ENCODE measurements around the gene NAA25.

DNA sequence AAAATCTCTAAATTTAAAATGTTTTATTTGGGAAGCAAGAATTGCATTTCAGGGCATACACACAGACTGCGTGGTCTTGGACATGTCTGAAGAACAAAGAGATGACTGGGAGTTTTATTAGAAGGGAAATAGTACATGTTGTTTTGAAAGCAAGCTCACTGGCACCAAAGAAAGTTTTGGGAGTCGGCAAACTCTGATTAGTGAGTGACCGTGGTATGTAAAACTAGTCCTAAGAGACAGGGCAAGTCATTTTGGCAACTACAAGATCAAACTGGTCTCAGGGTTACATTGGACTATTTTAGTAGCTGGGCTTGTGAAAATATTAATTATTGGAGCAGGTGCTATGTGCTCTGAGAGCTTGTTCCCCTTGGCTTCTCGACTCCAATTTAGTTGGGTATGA lies 110.6 kb downstream of the NAA25 start:
- TF ChIP-seq CTCF (IDR thresholded peaks at IDR 0.05) (no peak), EZH2 (IDR thresholded peaks at IDR 0.05; ENCODE audit: borderline replicate concordance, insufficient read depth, low read depth, low read length, poor library complexity, severe bottlenecking) (no peak)

Data from B cell (primary cell).